ENCODE data around the gene RAD1. TPM values are rescaled to one million over a fixed set of nuclear protein-coding genes. Genes with fewer than 3 reads are reported as not detected.

Gene RAD1
- total RNA-seq, 1 experiment from 2014 or later: 33.4 TPM

DNA sequence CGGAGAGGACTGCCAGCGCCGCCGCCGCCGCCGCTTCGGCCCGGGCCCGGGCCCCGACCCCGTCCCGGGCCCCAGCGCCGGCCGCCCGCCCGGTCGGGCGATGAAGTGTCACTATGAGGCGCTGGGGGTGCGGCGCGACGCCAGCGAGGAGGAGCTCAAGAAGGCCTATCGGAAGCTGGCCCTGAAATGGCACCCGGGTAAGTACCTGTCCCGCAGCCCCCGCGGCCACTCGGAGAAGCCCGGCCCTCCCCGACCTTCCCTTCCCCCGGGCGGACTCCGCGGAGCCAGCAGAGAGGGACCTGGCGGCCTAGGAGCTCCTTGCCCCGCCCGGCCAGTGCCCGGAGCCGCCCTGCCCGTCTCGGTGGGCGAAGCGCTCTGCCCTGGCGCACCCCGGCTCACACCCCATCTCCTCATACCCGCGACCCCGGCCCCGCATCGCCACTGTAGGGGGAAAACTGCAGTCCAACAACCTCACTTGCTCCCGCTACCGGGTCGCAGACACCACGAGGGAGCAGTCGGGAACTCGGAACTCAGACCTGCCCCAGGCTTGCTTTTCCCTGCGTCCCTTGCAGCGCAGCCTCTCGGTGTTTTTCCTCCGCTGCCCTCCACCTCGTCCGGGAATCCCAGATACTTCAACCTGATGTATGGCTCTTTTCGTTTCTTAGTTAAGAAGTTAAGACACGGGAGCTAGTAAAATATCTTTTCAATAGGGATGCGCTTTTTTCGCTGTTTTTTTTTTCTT lies 14.6 kb upstream of the RAD1 start (continued):
- TF ChIP-seq, protein P1, sequence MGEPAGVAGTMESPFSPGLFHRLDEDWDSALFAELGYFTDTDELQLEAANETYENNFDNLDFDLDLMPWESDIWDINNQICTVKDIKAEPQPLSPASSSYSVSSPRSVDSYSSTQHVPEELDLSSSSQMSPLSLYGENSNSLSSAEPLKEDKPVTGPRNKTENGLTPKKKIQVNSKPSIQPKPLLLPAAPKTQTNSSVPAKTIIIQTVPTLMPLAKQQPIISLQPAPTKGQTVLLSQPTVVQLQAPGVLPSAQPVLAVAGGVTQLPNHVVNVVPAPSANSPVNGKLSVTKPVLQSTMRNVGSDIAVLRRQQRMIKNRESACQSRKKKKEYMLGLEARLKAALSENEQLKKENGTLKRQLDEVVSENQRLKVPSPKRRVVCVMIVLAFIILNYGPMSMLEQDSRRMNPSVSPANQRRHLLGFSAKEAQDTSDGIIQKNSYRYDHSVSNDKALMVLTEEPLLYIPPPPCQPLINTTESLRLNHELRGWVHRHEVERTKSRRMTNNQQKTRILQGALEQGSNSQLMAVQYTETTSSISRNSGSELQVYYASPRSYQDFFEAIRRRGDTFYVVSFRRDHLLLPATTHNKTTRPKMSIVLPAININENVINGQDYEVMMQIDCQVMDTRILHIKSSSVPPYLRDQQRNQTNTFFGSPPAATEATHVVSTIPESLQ (CRISPR knock-in tag; IDR thresholded peaks at IDR 0.05): no peak
- TF ChIP-seq TCF7 (CRISPR knock-in tag; IDR thresholded peaks at IDR 0.05; ENCODE audit: low read depth) (no peak), ETV6 (CRISPR knock-in tag; IDR thresholded peaks at IDR 0.05) (no peak), CREM (CRISPR knock-in tag; IDR thresholded peaks at IDR 0.05) (no peak), ZNF219 (CRISPR knock-in tag; IDR thresholded peaks at IDR 0.05; ENCODE audit: borderline replicate concordance) (0 out of 2 replicates have a peak, but pooled peaks have one; percentile 27), NR2C2 (CRISPR knock-in tag; IDR thresholded peaks at IDR 0.05) (no peak), KAT7 (CRISPR knock-in tag; IDR thresholded peaks at IDR 0.05; ENCODE audit: borderline replicate concordance) (no peak), SOX15 (CRISPR knock-in tag; IDR thresholded peaks at IDR 0.05) (no peak), ZNF423 (CRISPR knock-in tag; IDR thresholded peaks at IDR 0.05) (no peak), GTF2I (CRISPR knock-in tag; conservative IDR thresholded peaks at IDR 0.05) (no peak), FOXK1 (CRISPR knock-in tag; IDR thresholded peaks at IDR 0.05) (no peak), NFE2L1 (CRISPR knock-in tag; IDR thresholded peaks at IDR 0.05) (no peak), IRF2 (CRISPR knock-in tag; IDR thresholded peaks at IDR 0.05; ENCODE audit: borderline replicate concordance, low read depth) (no peak), NFYB (CRISPR knock-in tag; conservative IDR thresholded peaks at IDR 0.05; ENCODE audit: low read depth) (no peak)
- TF ChIP-seq, protein P2, sequence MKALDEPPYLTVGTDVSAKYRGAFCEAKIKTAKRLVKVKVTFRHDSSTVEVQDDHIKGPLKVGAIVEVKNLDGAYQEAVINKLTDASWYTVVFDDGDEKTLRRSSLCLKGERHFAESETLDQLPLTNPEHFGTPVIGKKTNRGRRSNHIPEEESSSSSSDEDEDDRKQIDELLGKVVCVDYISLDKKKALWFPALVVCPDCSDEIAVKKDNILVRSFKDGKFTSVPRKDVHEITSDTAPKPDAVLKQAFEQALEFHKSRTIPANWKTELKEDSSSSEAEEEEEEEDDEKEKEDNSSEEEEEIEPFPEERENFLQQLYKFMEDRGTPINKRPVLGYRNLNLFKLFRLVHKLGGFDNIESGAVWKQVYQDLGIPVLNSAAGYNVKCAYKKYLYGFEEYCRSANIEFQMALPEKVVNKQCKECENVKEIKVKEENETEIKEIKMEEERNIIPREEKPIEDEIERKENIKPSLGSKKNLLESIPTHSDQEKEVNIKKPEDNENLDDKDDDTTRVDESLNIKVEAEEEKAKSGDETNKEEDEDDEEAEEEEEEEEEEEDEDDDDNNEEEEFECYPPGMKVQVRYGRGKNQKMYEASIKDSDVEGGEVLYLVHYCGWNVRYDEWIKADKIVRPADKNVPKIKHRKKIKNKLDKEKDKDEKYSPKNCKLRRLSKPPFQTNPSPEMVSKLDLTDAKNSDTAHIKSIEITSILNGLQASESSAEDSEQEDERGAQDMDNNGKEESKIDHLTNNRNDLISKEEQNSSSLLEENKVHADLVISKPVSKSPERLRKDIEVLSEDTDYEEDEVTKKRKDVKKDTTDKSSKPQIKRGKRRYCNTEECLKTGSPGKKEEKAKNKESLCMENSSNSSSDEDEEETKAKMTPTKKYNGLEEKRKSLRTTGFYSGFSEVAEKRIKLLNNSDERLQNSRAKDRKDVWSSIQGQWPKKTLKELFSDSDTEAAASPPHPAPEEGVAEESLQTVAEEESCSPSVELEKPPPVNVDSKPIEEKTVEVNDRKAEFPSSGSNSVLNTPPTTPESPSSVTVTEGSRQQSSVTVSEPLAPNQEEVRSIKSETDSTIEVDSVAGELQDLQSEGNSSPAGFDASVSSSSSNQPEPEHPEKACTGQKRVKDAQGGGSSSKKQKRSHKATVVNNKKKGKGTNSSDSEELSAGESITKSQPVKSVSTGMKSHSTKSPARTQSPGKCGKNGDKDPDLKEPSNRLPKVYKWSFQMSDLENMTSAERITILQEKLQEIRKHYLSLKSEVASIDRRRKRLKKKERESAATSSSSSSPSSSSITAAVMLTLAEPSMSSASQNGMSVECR (CRISPR knock-in tag; IDR thresholded peaks at IDR 0.05; ENCODE audit: borderline replicate concordance): 0 out of 2 replicates have a peak, but pooled peaks have one; percentile 28
- TF ChIP-seq, protein P3, sequence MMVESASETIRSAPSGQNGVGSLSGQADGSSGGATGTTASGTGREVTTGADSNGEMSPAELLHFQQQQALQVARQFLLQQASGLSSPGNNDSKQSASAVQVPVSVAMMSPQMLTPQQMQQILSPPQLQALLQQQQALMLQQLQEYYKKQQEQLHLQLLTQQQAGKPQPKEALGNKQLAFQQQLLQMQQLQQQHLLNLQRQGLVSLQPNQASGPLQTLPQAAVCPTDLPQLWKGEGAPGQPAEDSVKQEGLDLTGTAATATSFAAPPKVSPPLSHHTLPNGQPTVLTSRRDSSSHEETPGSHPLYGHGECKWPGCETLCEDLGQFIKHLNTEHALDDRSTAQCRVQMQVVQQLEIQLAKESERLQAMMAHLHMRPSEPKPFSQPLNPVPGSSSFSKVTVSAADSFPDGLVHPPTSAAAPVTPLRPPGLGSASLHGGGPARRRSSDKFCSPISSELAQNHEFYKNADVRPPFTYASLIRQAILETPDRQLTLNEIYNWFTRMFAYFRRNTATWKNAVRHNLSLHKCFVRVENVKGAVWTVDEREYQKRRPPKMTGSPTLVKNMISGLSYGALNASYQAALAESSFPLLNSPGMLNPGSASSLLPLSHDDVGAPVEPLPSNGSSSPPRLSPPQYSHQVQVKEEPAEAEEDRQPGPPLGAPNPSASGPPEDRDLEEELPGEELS (CRISPR knock-in tag; IDR thresholded peaks at IDR 0.05): peak; percentile 16; the same call in 1 of the 2 replicates
- TF ChIP-seq, protein P4, sequence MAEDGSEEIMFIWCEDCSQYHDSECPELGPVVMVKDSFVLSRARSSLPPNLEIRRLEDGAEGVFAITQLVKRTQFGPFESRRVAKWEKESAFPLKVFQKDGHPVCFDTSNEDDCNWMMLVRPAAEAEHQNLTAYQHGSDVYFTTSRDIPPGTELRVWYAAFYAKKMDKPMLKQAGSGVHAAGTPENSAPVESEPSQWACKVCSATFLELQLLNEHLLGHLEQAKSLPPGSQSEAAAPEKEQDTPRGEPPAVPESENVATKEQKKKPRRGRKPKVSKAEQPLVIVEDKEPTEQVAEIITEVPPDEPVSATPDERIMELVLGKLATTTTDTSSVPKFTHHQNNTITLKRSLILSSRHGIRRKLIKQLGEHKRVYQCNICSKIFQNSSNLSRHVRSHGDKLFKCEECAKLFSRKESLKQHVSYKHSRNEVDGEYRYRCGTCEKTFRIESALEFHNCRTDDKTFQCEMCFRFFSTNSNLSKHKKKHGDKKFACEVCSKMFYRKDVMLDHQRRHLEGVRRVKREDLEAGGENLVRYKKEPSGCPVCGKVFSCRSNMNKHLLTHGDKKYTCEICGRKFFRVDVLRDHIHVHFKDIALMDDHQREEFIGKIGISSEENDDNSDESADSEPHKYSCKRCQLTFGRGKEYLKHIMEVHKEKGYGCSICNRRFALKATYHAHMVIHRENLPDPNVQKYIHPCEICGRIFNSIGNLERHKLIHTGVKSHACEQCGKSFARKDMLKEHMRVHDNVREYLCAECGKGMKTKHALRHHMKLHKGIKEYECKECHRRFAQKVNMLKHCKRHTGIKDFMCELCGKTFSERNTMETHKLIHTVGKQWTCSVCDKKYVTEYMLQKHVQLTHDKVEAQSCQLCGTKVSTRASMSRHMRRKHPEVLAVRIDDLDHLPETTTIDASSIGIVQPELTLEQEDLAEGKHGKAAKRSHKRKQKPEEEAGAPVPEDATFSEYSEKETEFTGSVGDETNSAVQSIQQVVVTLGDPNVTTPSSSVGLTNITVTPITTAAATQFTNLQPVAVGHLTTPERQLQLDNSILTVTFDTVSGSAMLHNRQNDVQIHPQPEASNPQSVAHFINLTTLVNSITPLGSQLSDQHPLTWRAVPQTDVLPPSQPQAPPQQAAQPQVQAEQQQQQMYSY (CRISPR knock-in tag; IDR thresholded peaks at IDR 0.05): 0 out of 2 replicates have a peak, but pooled peaks have one; percentile 8
- TF ChIP-seq, protein P5, sequence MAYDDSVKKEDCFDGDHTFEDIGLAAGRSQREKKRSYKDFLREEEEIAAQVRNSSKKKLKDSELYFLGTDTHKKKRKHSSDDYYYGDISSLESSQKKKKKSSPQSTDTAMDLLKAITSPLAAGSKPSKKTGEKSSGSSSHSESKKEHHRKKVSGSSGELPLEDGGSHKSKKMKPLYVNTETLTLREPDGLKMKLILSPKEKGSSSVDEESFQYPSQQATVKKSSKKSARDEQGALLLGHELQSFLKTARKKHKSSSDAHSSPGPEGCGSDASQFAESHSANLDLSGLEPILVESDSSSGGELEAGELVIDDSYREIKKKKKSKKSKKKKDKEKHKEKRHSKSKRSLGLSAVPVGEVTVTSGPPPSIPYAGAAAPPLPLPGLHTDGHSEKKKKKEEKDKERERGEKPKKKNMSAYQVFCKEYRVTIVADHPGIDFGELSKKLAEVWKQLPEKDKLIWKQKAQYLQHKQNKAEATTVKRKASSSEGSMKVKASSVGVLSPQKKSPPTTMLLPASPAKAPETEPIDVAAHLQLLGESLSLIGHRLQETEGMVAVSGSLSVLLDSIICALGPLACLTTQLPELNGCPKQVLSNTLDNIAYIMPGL (CRISPR knock-in tag; IDR thresholded peaks at IDR 0.05): peak; percentile 78; the same call in 1 of the 2 replicates
- TF ChIP-seq, protein P6, sequence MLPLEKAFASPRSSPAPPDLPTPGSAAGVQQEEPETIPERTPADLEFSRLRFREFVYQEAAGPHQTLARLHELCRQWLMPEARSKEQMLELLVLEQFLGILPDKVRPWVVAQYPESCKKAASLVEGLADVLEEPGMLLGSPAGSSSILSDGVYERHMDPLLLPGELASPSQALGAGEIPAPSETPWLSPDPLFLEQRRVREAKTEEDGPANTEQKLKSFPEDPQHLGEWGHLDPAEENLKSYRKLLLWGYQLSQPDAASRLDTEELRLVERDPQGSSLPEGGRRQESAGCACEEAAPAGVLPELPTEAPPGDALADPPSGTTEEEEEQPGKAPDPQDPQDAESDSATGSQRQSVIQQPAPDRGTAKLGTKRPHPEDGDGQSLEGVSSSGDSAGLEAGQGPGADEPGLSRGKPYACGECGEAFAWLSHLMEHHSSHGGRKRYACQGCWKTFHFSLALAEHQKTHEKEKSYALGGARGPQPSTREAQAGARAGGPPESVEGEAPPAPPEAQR (CRISPR knock-in tag; IDR thresholded peaks at IDR 0.05): no peak
- TF ChIP-seq, protein P7, sequence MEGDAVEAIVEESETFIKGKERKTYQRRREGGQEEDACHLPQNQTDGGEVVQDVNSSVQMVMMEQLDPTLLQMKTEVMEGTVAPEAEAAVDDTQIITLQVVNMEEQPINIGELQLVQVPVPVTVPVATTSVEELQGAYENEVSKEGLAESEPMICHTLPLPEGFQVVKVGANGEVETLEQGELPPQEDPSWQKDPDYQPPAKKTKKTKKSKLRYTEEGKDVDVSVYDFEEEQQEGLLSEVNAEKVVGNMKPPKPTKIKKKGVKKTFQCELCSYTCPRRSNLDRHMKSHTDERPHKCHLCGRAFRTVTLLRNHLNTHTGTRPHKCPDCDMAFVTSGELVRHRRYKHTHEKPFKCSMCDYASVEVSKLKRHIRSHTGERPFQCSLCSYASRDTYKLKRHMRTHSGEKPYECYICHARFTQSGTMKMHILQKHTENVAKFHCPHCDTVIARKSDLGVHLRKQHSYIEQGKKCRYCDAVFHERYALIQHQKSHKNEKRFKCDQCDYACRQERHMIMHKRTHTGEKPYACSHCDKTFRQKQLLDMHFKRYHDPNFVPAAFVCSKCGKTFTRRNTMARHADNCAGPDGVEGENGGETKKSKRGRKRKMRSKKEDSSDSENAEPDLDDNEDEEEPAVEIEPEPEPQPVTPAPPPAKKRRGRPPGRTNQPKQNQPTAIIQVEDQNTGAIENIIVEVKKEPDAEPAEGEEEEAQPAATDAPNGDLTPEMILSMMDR (IDR thresholded peaks at IDR 0.05): no peak
